DND-41 (cell line): ENCODE data around the gene OBSCN.

Experiments used
- ATAC-seq: fragments of 200-7000 bp; cut with Tn5 transposase; 3 replicates; pipeline ENCODE4 v1.9.1; 2021; ENCODE audit warnings: low read depth; ENCODE audit not compliant: insufficient read depth
- DNase-seq: peaks from one replicate; pipeline ENCODE4 v3.0.0-alpha.2; 2020
- H2AFZ ChIP-seq: 2 replicates; pipeline ENCODE4 v1.6.0; 2012; ENCODE audit warnings: low read depth, low read length
- H3K27ac ChIP-seq: 2 replicates; pipeline ENCODE4 v1.5.1; 2012; ENCODE audit warnings: low read length, inconsistent platforms
- H3K27me3 ChIP-seq: fragments of 200-600 bp; sonication (generic); 2 replicates; pipeline ENCODE4 v1.6.0; 2012; ENCODE audit warnings: low read length, mild to moderate bottlenecking, inconsistent platforms; ENCODE audit not compliant: insufficient read depth, poor library complexity
- H3K36me3 ChIP-seq: 2 replicates; pipeline ENCODE4 v1.5.1; 2012; ENCODE audit warnings: low read length, inconsistent platforms; ENCODE audit not compliant: insufficient read depth
- H3K4me1 ChIP-seq: 2 replicates; pipeline ENCODE4 v1.5.1; 2012; ENCODE audit warnings: mild to moderate bottlenecking, low read length; ENCODE audit not compliant: insufficient read depth
- H3K4me2 ChIP-seq: 2 replicates; pipeline ENCODE4 v1.6.0; 2012; ENCODE audit warnings: mild to moderate bottlenecking, moderate library complexity, low read length, inconsistent platforms; ENCODE audit not compliant: insufficient read depth
- H3K4me3 ChIP-seq, 2 experiments: fragments of 200-600 bp in 1 of 2; shearing (Covaris generic) in 1 of 2; 2 replicates each; pipeline ENCODE4 v1.5.1; 2012 to 2016; ENCODE audit warnings: inconsistent platforms in 2 of 2, low read length in 2 of 2, mild to moderate bottlenecking in 2 of 2, low read depth in 1 of 2, moderate library complexity in 1 of 2
- H3K79me2 ChIP-seq: 2 replicates; pipeline ENCODE4 v1.6.0; 2012; ENCODE audit warnings: low read length, inconsistent platforms; ENCODE audit not compliant: insufficient read depth
- H3K9ac ChIP-seq: 2 replicates; pipeline ENCODE4 v1.6.0; 2012; ENCODE audit warnings: low read depth, mild to moderate bottlenecking, inconsistent platforms, low read length, moderate library complexity
- H3K9me3 ChIP-seq: 2 replicates; pipeline ENCODE4 v1.5.1; 2012; ENCODE audit warnings: low read length, moderate library complexity, mild to moderate bottlenecking, inconsistent platforms; ENCODE audit not compliant: insufficient read depth, severe bottlenecking
- H4K20me1 ChIP-seq: 2 replicates; pipeline ENCODE4 v1.6.0; 2012; ENCODE audit warnings: low read length; ENCODE audit not compliant: insufficient read depth
- EZH2 ChIP-seq: IDR thresholded peaks from 3 replicates; pipeline ENCODE4 v1.6.1; 2012; ENCODE audit warnings: borderline replicate concordance, low read depth, mild to moderate bottlenecking, moderate library complexity, low read length, inconsistent platforms; ENCODE audit not compliant: severe bottlenecking
- TF ChIP-seq, protein P1 (sequence below): IDR thresholded peaks from 2 replicates; pipeline ENCODE4 v1.5.1; 2012; ENCODE audit warnings: borderline replicate concordance, low read length, moderate library complexity, mild to moderate bottlenecking; ENCODE audit not compliant: poor library complexity, severe bottlenecking; ENCODE audit errors: extremely low read depth

Gene OBSCN

DNA sequence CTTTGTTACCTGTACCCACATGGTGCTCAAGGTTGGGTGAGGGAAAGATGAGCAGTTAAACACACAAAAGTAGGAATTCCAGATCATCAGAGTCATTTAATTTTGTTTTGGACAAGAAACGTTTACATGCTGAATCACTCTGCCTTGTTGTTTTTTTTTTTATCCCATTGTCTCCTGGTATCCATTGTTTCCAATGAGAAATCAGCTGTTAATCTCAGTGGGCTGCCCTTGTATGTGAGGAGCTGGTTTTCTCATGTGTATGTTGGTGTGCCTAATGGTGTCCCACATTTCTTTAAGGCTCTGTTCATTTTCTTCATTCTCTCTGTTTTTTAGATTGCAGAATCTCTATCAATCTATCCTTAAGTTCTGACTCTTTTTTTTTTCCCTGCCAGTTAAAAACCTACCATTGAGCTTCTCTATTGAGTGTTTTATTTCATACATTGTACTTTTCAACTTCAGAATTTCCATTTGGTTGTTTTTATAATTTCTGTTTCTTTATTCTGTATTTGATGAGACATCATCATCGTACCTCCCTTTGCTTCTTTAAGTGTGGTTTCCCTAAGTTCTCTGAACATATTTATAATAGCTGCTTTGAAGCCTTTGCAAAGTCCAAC, 8.8 kb upstream of the OBSCN start:
- Histone ChIP-seq H3K4me2 (no peak overlapping the region), H3K9ac (no peak overlapping the region), H2AFZ (no peak overlapping the region), H3K4me1 (no peaks in the 10 kb centered on the region), H3K36me3 (no peaks in the 10 kb centered on the region), H3K79me2 (no peaks in the 10 kb centered on the region), H4K20me1 (no peaks in the 10 kb centered on the region), H3K4me3 (no peak overlapping the region), H3K27me3 (no peaks in the 10 kb centered on the region), H3K27ac (no peak overlapping the region), H3K9me3 (peaks cover 14% of the 10 kb centered on the region)
- TF ChIP-seq EZH2, result no peak
- TF ChIP-seq, protein P1, sequence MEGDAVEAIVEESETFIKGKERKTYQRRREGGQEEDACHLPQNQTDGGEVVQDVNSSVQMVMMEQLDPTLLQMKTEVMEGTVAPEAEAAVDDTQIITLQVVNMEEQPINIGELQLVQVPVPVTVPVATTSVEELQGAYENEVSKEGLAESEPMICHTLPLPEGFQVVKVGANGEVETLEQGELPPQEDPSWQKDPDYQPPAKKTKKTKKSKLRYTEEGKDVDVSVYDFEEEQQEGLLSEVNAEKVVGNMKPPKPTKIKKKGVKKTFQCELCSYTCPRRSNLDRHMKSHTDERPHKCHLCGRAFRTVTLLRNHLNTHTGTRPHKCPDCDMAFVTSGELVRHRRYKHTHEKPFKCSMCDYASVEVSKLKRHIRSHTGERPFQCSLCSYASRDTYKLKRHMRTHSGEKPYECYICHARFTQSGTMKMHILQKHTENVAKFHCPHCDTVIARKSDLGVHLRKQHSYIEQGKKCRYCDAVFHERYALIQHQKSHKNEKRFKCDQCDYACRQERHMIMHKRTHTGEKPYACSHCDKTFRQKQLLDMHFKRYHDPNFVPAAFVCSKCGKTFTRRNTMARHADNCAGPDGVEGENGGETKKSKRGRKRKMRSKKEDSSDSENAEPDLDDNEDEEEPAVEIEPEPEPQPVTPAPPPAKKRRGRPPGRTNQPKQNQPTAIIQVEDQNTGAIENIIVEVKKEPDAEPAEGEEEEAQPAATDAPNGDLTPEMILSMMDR, result no peak
- DNase-seq, result no peak
- no peak for ATAC-seq

DNA sequence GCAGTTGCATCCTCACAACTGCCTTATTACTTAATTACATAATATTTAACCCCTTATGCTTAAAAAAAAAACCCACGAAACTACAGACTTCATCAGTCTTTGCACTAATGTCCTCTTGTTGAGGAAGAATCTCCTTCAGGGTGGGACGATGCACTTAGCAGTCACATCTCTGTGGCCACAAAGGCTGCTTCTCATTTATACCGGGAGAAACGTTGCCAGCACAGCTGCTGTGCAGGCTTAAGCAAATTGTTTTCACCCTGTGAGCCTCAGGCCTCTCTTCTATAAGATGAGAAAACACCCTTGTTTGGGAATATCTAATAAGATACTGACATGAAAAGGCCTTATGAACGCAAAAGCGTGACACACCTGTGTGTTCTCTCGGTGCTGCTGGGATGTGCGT, 2.9 kb upstream of the OBSCN start:
- Histone ChIP-seq H3K27ac (no peak overlapping the region), H3K27me3 (no peaks in the 10 kb centered on the region), H3K4me2 (no peak overlapping the region), H3K4me3 (no peak overlapping the region), H3K79me2 (no peaks in the 10 kb centered on the region), H3K9me3 (peaks cover 1% of the 10 kb centered on the region), H3K4me1 (no peaks in the 10 kb centered on the region), H2AFZ (no peak overlapping the region), H4K20me1 (0 out of 2 replicates have a peak, but pooled peaks cover 2% of the 10 kb centered on the region), H3K9ac (no peak overlapping the region), H3K36me3 (no peaks in the 10 kb centered on the region)
- no peak for ATAC-seq
- no peak for TF ChIP-seq EZH2
- TF ChIP-seq, protein P1, result no peak
- no peak for DNase-seq

DNA sequence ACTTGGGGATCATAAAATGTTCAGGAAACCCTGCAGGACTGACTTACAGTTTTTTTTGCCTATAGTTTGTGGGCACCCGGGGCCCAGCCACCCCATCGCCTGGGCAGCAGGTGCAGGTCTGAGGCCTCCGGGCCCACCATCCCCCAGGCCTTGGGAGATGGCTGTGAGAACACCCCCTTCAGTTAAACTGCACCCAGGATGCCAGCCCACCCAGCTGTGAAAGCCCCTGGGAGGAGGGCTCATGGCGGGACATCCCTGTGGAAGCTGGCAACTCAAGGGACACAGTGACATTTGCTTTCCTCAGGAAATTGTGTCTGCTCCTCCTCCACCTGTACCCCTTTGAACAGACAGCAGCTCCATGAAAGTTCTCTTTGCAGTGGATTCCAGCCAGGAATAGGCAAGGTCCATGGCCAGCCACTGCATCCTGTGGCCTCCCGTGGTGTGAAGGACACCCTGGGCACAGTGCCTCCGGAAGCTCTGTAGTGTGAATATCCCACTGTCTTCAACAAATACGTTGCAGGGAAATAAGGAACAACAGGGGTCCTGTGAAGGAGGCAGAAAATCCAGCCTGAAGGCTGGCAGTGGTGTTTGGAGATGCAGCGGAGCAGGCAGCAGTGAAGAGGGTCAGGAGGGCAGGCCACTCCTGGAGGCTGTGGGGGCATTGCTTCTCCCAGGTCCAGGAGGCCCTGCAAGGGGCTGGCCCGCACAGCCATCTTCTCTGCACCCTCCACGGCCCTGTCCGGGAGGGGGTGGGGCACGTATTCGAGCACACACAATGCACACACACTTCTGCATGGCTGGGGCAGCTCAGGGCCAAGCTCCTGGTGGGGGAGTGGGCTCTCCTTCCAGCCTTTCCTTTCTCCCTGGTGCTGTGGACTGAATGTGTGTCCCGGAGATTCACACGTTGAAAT, 2.1 kb upstream of the OBSCN start:
- H3K4me3 ChIP-seq, result no peak overlapping the region
- no peaks in the 10 kb centered on the region for H3K4me1 ChIP-seq
- no peaks in the 10 kb centered on the region for H3K27me3 ChIP-seq
- no peak for TF ChIP-seq EZH2
- TF ChIP-seq, protein P1, result no peak
- H3K9me3 ChIP-seq, result no peaks in the 10 kb centered on the region
- no peak overlapping the region for H2AFZ ChIP-seq
- DNase-seq (no peak), ATAC-seq (no peak)
- H3K9ac ChIP-seq, result no peak overlapping the region
- H3K36me3 ChIP-seq, result no peaks in the 10 kb centered on the region
- H3K4me2 ChIP-seq, result no peak overlapping the region
- H4K20me1 ChIP-seq, result 0 out of 2 replicates have a peak, but pooled peaks cover 5% of the 10 kb centered on the region
- no peaks in the 10 kb centered on the region for H3K79me2 ChIP-seq
- H3K27ac ChIP-seq, result no peak overlapping the region
